ENCODE results near the gene SMG5. TPM values are rescaled to one million over a fixed set of nuclear protein-coding genes. Genes with fewer than 3 reads are reported as not detected.

Gene SMG5
- polyA plus RNA-seq, 1 experiment = 20.8 TPM

GRCh38 chr1:156283521-156283920 lies 896 bp upstream of the SMG5 start:
- ChIA-PET POLR2A (interaction anchor here (1.2 to 2.5 kb wide), 5 partner anchors 8 to 102 kb away, joined by 4 to 14 read pairs (median 6); partner anchors contain the start of gene GLMP), CTCF (interaction anchor here (1.0 to 2.5 kb wide), 3 partner anchors 34 to 187 kb away, joined by 3 to 14 read pairs (median 4); no protein-coding TSS in a partner anchor)
- H3K27me3 ChIP-seq (ENCODE audit: control insufficient read depth, insufficient read depth, low read length) = no peaks in the 10 kb centered on the region
- no peaks in the 10 kb centered on the region for H3K9me3 ChIP-seq (ENCODE audit: control insufficient read depth, insufficient read depth, low read length)
- peak overlapping the region; percentile 95 for H3K4me3 ChIP-seq (ENCODE audit: low read depth, low read length)
- no peak overlapping the region for H3K27ac ChIP-seq (ENCODE audit: low read depth, low read length)
- no peak for TF ChIP-seq CTCF (IDR thresholded peaks at IDR 0.05; ENCODE audit: low read depth, low read length)
- no peak for DNase-seq (ENCODE audit: low read depth, low spot score)

- no peak for DNase-seq (ENCODE audit: low read depth, low spot score)
- CTCF ChIA-PET = interaction anchor here (0.9 to 2.5 kb wide), 4 partner anchors 37 to 164 kb away, joined by 3 to 14 read pairs (median 8); no protein-coding TSS in a partner anchor
- peak overlapping the region; percentile 68 for H3K27ac ChIP-seq (ENCODE audit: low read depth, low read length)
- no peaks in the 10 kb centered on the region for H3K9me3 ChIP-seq (ENCODE audit: control insufficient read depth, insufficient read depth, low read length)
- peak overlapping the region; percentile 95 for H3K4me3 ChIP-seq (ENCODE audit: low read depth, low read length)
- no peaks in the 10 kb centered on the region for H3K27me3 ChIP-seq (ENCODE audit: control insufficient read depth, insufficient read depth, low read length)
- POLR2A ChIA-PET = interaction anchor here (0.6 to 2.5 kb wide), 11 partner anchors 10 to 104 kb away, joined by 3 to 14 read pairs (median 5); partner anchors contain the start of genes GLMP and PMF1
- no peak for TF ChIP-seq CTCF (IDR thresholded peaks at IDR 0.05; ENCODE audit: low read depth, low read length)
Observed at GRCh38 chr1:156281693-156282478, 739 bp downstream of the SMG5 start.

GRCh38 chr1:156281281-156281680 lies 1.3 kb downstream of the SMG5 start:
- Histone ChIP-seq H3K27me3 (ENCODE audit: control insufficient read depth, insufficient read depth, low read length) (no peaks in the 10 kb centered on the region), H3K9me3 (ENCODE audit: control insufficient read depth, insufficient read depth, low read length) (no peaks in the 10 kb centered on the region), H3K4me3 (ENCODE audit: low read depth, low read length) (peak overlapping the region; percentile 95), H3K27ac (ENCODE audit: low read depth, low read length) (peak overlapping the region; percentile 68)
- no peak for TF ChIP-seq CTCF (IDR thresholded peaks at IDR 0.05; ENCODE audit: low read depth, low read length)
- no peak for DNase-seq (ENCODE audit: low read depth, low spot score)
- ChIA-PET POLR2A (interaction anchor here (0.9 to 2.5 kb wide), 2 partner anchors 9 to 14 kb away, joined by 3 to 14 read pairs; partner anchors contain the start of gene GLMP), CTCF (interaction anchor here (1.6 kb wide), 1 partner anchor 56 kb away, joined by 7 read pairs; no protein-coding TSS in a partner anchor)

GRCh38 chr1:156279837-156280236 lies 2.8 kb downstream of the SMG5 start:
- CTCF ChIA-PET = interaction anchor here (1.7 kb wide), 1 partner anchor 39 kb away, joined by 7 read pairs; no protein-coding TSS in a partner anchor
- Histone ChIP-seq H3K27me3 (ENCODE audit: control insufficient read depth, insufficient read depth, low read length) (no peaks in the 10 kb centered on the region), H3K4me3 (ENCODE audit: low read depth, low read length) (no peak overlapping the region), H3K27ac (ENCODE audit: low read depth, low read length) (no peak overlapping the region), H3K9me3 (ENCODE audit: control insufficient read depth, insufficient read depth, low read length) (no peaks in the 10 kb centered on the region)
- TF ChIP-seq CTCF (IDR thresholded peaks at IDR 0.05; ENCODE audit: low read depth, low read length) = no peak
- DNase-seq (ENCODE audit: low read depth, low spot score) = no peak
- POLR2A ChIA-PET = no interaction called here

- CTCF ChIA-PET = interaction anchor here (0.7 to 1.0 kb wide), 2 partner anchors 42 to 109 kb away, joined by 4 read pairs; no protein-coding TSS in a partner anchor
- no peak for TF ChIP-seq CTCF (IDR thresholded peaks at IDR 0.05; ENCODE audit: low read depth, low read length)
- no peak for DNase-seq (ENCODE audit: low read depth, low spot score)
- no peaks in the 10 kb centered on the region for H3K27me3 ChIP-seq (ENCODE audit: control insufficient read depth, insufficient read depth, low read length)
- no peak overlapping the region for H3K27ac ChIP-seq (ENCODE audit: low read depth, low read length)
- H3K9me3 ChIP-seq (ENCODE audit: control insufficient read depth, insufficient read depth, low read length) = no peaks in the 10 kb centered on the region
- H3K4me3 ChIP-seq (ENCODE audit: low read depth, low read length) = no peak overlapping the region
- POLR2A ChIA-PET = interaction anchor here (0.7 kb wide), 1 partner anchor 225 kb away, joined by 5 read pairs; no protein-coding TSS in a partner anchor
Observed at GRCh38 chr1:156276966-156277381, 5.7 kb downstream of the SMG5 start.

All from AG04450 (cell line).